K562 (cell line): ENCODE data around the gene VASH2. TPM values are rescaled to one million over a fixed set of nuclear protein-coding genes. Genes with fewer than 3 reads are reported as not detected.
A peak's percentile ranks its signal among the peaks of the same experiment; 100 is the strongest.

Source experiments
- ATAC-seq: fragments of 200-7000 bp; cut with Tn5 transposase; 3 replicates; pipeline ENCODE4 v1.9.1; 2020; ENCODE audit warnings: moderate library complexity
- BruUV-seq: library from RNA; stranded (reverse); fragments of 400-500 nt; replicated peaks from 2 replicates; lab custom pipeline; 2021; lab: Mats Ljungman, UMichigan
- CTCF ChIA-PET: fragments of 300-600 bp; formaldehyde crosslinking; extraction: SDS; loops from one replicate; lab custom pipeline; 2021; ENCODE audit warnings: low intra/inter-chr PET ratio; lab: Yijun Ruan, JAX
- POLR2A ChIA-PET: fragments of 300-600, 350-650 bp; sonication (Branson Sonifier 250); formaldehyde crosslinking; extraction: SDS; loops from one replicate; lab custom pipeline; 2021; ENCODE audit warnings: antibody characterized with exemption, inconsistent platforms; lab: Yijun Ruan, JAX
- DNase-seq, 4 experiments: peaks; one replicate each; pipeline versions ENCODE4 v3.0.0 to v3.0.0-alpha.2; 2011 to 2018; ENCODE audit warnings: low spot score in 3 of 4, mixed read lengths in 3 of 4; ENCODE audit errors: extremely low read depth in 1 of 4
- FAIRE-seq: peaks from 2 replicates; lab custom pipeline; 2011; peaks lifted over from hg19 to GRCh38; lab: Jason Lieb, UNC
- H2AFZ ChIP-seq: 2 replicates; pipeline ENCODE4 v1.6.0; 2011; ENCODE audit warnings: low read depth, low read length, control low read depth, inconsistent platforms
- H3K27ac ChIP-seq: fragments of 200-600 bp; 3 replicates; pipeline ENCODE4 v1.8.0; 2011; ENCODE audit warnings: low read depth, mild to moderate bottlenecking, control low read depth, inconsistent platforms, low read length, moderate library complexity, mixed read lengths; ENCODE audit errors: extremely low read depth
- H3K27me3 ChIP-seq, 2 experiments: fragments of 300-600 bp in 1 of 2; 2 replicates in 1 of 2; 3 replicates in 1 of 2; pipeline versions ENCODE4 v1.6.0 to v1.8.0; 2011; ENCODE audit warnings: inconsistent platforms in 2 of 2, low read length in 2 of 2, mild to moderate bottlenecking in 1 of 2, mixed read lengths in 1 of 2, moderate library complexity in 1 of 2; ENCODE audit not compliant: control insufficient read depth in 2 of 2, insufficient read depth in 2 of 2
- H3K36me3 ChIP-seq: fragments of 300-600 bp; 3 replicates; pipeline ENCODE4 v1.8.0; 2011; ENCODE audit warnings: mild to moderate bottlenecking, low read length, inconsistent platforms; ENCODE audit not compliant: control insufficient read depth, insufficient read depth
- H3K4me1 ChIP-seq, 2 experiments: fragments of 200-600 bp in 1 of 2; replicated peaks in 1 of 2; 2 replicates in 1 of 2; 3 replicates in 1 of 2; pipeline versions ENCODE4 v1.5.1 to v1.8.0; 2011; ENCODE audit warnings: inconsistent platforms in 2 of 2, low read length in 2 of 2, mild to moderate bottlenecking in 1 of 2, mixed read lengths in 1 of 2, moderate library complexity in 1 of 2; ENCODE audit not compliant: control insufficient read depth in 2 of 2, insufficient read depth in 2 of 2
- H3K4me2 ChIP-seq: 2 replicates; pipeline ENCODE4 v1.6.1; 2011; ENCODE audit warnings: low read length, control low read depth, inconsistent platforms, mixed read lengths; ENCODE audit not compliant: insufficient read depth
- H3K4me3 ChIP-seq: fragments of 200-600 bp; sonication (generic), shearing (Covaris generic); 2 replicates; pipeline ENCODE4 v1.5.1; 2016; ENCODE audit warnings: control low read depth, inconsistent platforms
- H3K79me2 ChIP-seq: fragments of 200-600 bp; 3 replicates; pipeline ENCODE4 v1.8.0; 2011; ENCODE audit warnings: low read length, inconsistent platforms; ENCODE audit not compliant: control insufficient read depth, insufficient read depth
- H3K9ac ChIP-seq, 2 experiments: 2 replicates each; pipeline versions ENCODE4 v1.6.0 to v1.6.1; 2011; ENCODE audit warnings: low read depth in 2 of 2, low read length in 2 of 2, control low read depth in 1 of 2, inconsistent platforms in 1 of 2, mild to moderate bottlenecking in 1 of 2, mixed read lengths in 1 of 2; ENCODE audit not compliant: insufficient read depth in 1 of 2
- H3K9me1 ChIP-seq: one replicate; pipeline ENCODE4 v1.6.0; 2011; ENCODE audit warnings: inconsistent platforms, mild to moderate bottlenecking, low read length, moderate library complexity; ENCODE audit not compliant: control insufficient read depth, insufficient read depth
- H3K9me3 ChIP-seq: replicated peaks from 2 replicates; pipeline ENCODE4 v1.5.1; 2011; ENCODE audit warnings: low read depth, low read length, inconsistent platforms; ENCODE audit not compliant: control insufficient read depth, insufficient read depth
- H4K20me1 ChIP-seq: replicated peaks from 2 replicates; pipeline ENCODE4 v1.6.1; 2011; ENCODE audit warnings: low read length, inconsistent platforms, mixed read lengths; ENCODE audit not compliant: control insufficient read depth, insufficient read depth
- BRF1 ChIP-seq: IDR thresholded peaks from 3 replicates; pipeline ENCODE4 v1.6.1; 2011; ENCODE audit warnings: borderline replicate concordance, mild to moderate bottlenecking; ENCODE audit not compliant: insufficient read length; ENCODE audit errors: extremely low read depth
- CEBPB ChIP-seq: fragments of 450-650 bp; IDR thresholded peaks from 2 replicates; pipeline ENCODE4 v1.6.1; 2016; ENCODE audit warnings: missing genetic modification characterization, missing compliant biosample characterization
- CEBPG ChIP-seq, 3 experiments: fragments of 200-800 bp in 1 of 3; sonication (Bioruptor generic) in 1 of 3; sonication (generic) in 1 of 3; formaldehyde crosslinking in 1 of 3; IDR thresholded peaks in 2 of 3; conservative IDR thresholded peaks in 1 of 3; 2 replicates each; pipeline versions ENCODE4 v1.6.1 to v1.8.0; 2016 to 2022; ENCODE audit warnings: missing compliant biosample characterization in 2 of 3, missing genetic modification characterization in 2 of 3, mild to moderate bottlenecking in 1 of 3, missing genetic modification reagents in 1 of 3
- ZNF121 ChIP-seq: sonication (generic); formaldehyde crosslinking; conservative IDR thresholded peaks from 2 replicates; pipeline ENCODE4 v1.8.0; 2022; ENCODE audit warnings: missing genetic modification reagents
- WGBS: fragments of 100-300 bp; shearing (Covaris generic); methylation state at CpG from one replicate; pipeline ENCODE4 v1.1.6; 2016; ENCODE audit warnings: low coverage, mixed read lengths; ENCODE audit not compliant: insufficient coverage; ENCODE audit errors: missing lambda C conversion rate; 5-methylcytosine and 5-hydroxymethylcytosine counted together
- in situ Hi-C: fragments of 300-500 bp; cut with MboI; formaldehyde crosslinking; loops from 4 replicates; pipeline ENCODE4 v1.15.0; 2018; ENCODE audit warnings: inconsistent platforms, mixed read lengths
- intact Hi-C: fragments of 100-400 bp; cut with micrococcal nuclease; formaldehyde crosslinking; loops from 2 replicates; pipeline ENCODE4 v1.14.2; 2022
- polyA plus RNA-seq, 8 experiments: library from polyadenylated mRNA; depleted of rRNA in 4 of 8; stranded (reverse) in 5 of 8; unstranded in 3 of 8; fragments of >200 nt; fragmentation: Nextera tagmentation in 2 of 8; fragmentation: Illumina TruSeq in 1 of 8; extraction: Ambion mirVana in 2 of 8; extraction: Trizol in 1 of 8; gene quantifications; 2 replicates each; pipeline versions ENCODE4 v1.2.1 to v1.2.3, GENCODE V29; 2011 to 2014; ENCODE audit warnings: inconsistent platforms in 1 of 8, missing spikeins in 1 of 8
- total RNA-seq, 7 experiments: library from RNA; depleted of rRNA in 6 of 7; stranded (reverse); fragments of >200 nt in 6 of 7; fragmentation: Illumina TruSeq in 2 of 7; extraction: Trizol in 2 of 7; gene quantifications; 2 replicates each; pipeline versions ENCODE4 v1.2.1 to v1.2.3, GENCODE V29; 2011 to 2021; ENCODE audit warnings: low replicate concordance in 1 of 7

VASH2 gene
- total and polyA plus RNA-seq, 9 of the 15 experiments (the other 6 are each of a cell fraction or from before 2014, with no cell fraction given) = 0.04 to 0.40 (median 0.10) TPM; not detected in 1

GRCh38 chr1:212984522-212985291 lies 34.4 kb downstream of the VASH2 start:
- no peak overlapping the region for H2AFZ ChIP-seq
- ATAC-seq = no peak
- FAIRE-seq = no peak
- DNase-seq = no peak
- no peaks in the 10 kb centered on the region for H3K79me2 ChIP-seq
- H3K36me3 ChIP-seq = no peaks in the 10 kb centered on the region
- H3K4me1 ChIP-seq = no peaks in the 10 kb centered on the region
- peaks cover 15 to 47% of the 10 kb centered on the region in 2 experiments; a peak in 4 of 5 replicates for H3K27me3 ChIP-seq
- in situ Hi-C loops = loop anchor here (10.0 kb wide), 1 partner anchor 520 kb away; no protein-coding TSS in a partner anchor
- H3K9me1 ChIP-seq = no peaks in the 10 kb centered on the region
- CTCF ChIA-PET = no interaction called here
- 0 out of 2 replicates have a peak, but pooled peaks cover under 1% of the 10 kb centered on the region for H4K20me1 ChIP-seq
- no peak overlapping the region for H3K9ac ChIP-seq
- H3K9me3 ChIP-seq = no peaks in the 10 kb centered on the region
- BruUV-seq = no TSS peak
- no peak overlapping the region for H3K27ac ChIP-seq
- H3K4me3 ChIP-seq = no peak overlapping the region
- 38% methylated on average over 5 of the region's 6 CpGs for WGBS
- POLR2A ChIA-PET = interaction anchor here (0.6 to 1.0 kb wide), 3 partner anchors 10 to 553 kb away, joined by 3 read pairs; no protein-coding TSS in a partner anchor
- intact Hi-C loops = loop anchor here (5.0 kb wide), 1 partner anchor 317 kb away; no protein-coding TSS in a partner anchor
- TF ChIP-seq ZNF121 (CRISPR knock-in tag) = peak; percentile 28; the same call in 1 of the 2 replicates
- no peak for TF ChIP-seq CEBPG (CRISPR knock-in tag; IDR thresholded peaks at IDR 0.05)
- 0 out of 4 replicates have a peak, but pooled peaks of 1 of the 2 experiments have one; percentile 7 for TF ChIP-seq CEBPG (tag; conservative IDR thresholded peaks at IDR 0.05 in 1 of 2, IDR thresholded peaks at IDR 0.05 in 1 of 2)
- no peak for TF ChIP-seq BRF1
- TF ChIP-seq CEBPB = peak; percentile 56
- no peak overlapping the region for H3K4me2 ChIP-seq
